GM12891 (cell line): ENCODE results near the gene FAM111A.

Source experiments
- DNase-seq: peaks from one replicate; pipeline ENCODE4 v3.0.0; 2011; ENCODE audit warnings: low spot score; ENCODE audit not compliant: insufficient read length
- FAIRE-seq: peaks from 2 replicates; lab custom pipeline; 2011; peaks lifted over from hg19 to GRCh38; lab: Jason Lieb, UNC
- PAX5 ChIP-seq: IDR thresholded peaks from 2 replicates; pipeline ENCODE4 v1.6.1; 2011; ENCODE audit warnings: low read length, moderate library complexity, mild to moderate bottlenecking; ENCODE audit not compliant: insufficient read depth, severe bottlenecking
- POLR2A ChIP-seq: IDR thresholded peaks from 2 replicates; pipeline ENCODE4 v1.6.1; 2011; ENCODE audit warnings: low read depth, low read length, control low read depth
- POLR2AphosphoS5 ChIP-seq: IDR thresholded peaks from 2 replicates; pipeline ENCODE4 v1.6.1; 2011; ENCODE audit warnings: low read depth, low read length, control low read depth
- POU2F2 ChIP-seq: IDR thresholded peaks from 2 replicates; pipeline ENCODE4 v1.6.1; 2011; ENCODE audit warnings: low read depth, mild to moderate bottlenecking, control low read depth, low read length, moderate library complexity
- SPI1 ChIP-seq: IDR thresholded peaks from 2 replicates; pipeline ENCODE4 v1.6.1; 2011; ENCODE audit warnings: low read depth, low read length, control low read depth
- TAF1 ChIP-seq: IDR thresholded peaks from 2 replicates; pipeline ENCODE4 v1.6.1; 2011; ENCODE audit warnings: low read depth, low read length, control low read depth

FAM111A gene

GRCh38 chr11:59179121-59179520, 36.5 kb downstream of the FAM111A start:
- DNase-seq: no peak
- no peak for FAIRE-seq

GRCh38 chr11:59180168-59180776, 37.6 kb downstream of the FAM111A start:
- no peak for DNase-seq
- TF ChIP-seq TAF1 (no peak), POLR2A (no peak), POU2F2 (no peak), PAX5 (no peak), POLR2AphosphoS5 (no peak), SPI1 (no peak)
- no peak for FAIRE-seq

More at GRCh38 chr11:59179121-59179520, 36.5 kb downstream of the FAM111A start:
- no peak for TF ChIP-seq PAX5
- no peak for TF ChIP-seq POLR2AphosphoS5
- no peak for TF ChIP-seq POU2F2
- TF ChIP-seq TAF1: no peak
- no peak for TF ChIP-seq POLR2A
- TF ChIP-seq SPI1: no peak

- FAIRE-seq (no peak), DNase-seq (no peak)
- no peak for TF ChIP-seq POLR2AphosphoS5
- no peak for TF ChIP-seq POU2F2
- no peak for TF ChIP-seq TAF1
- no peak for TF ChIP-seq PAX5
- TF ChIP-seq POLR2A: no peak
- TF ChIP-seq SPI1: no peak
These were observed 38.3 kb downstream of the FAM111A start for GRCh38 chr11:59180907-59181306.

GRCh38 chr11:59181746-59182456, 39.2 kb downstream of the FAM111A start:
- DNase-seq (no peak), FAIRE-seq (no peak)
- no peak for TF ChIP-seq POLR2A
- TF ChIP-seq POLR2AphosphoS5: no peak
- no peak for TF ChIP-seq SPI1

GRCh38 chr11:59182457-59183151, 39.9 kb downstream of the FAM111A start:
- DNase-seq: peak; percentile 49
- FAIRE-seq: no peak
- no peak for TF ChIP-seq POU2F2
- no peak for TF ChIP-seq TAF1
- TF ChIP-seq PAX5: no peak
- no peak for TF ChIP-seq SPI1
- no peak for TF ChIP-seq POLR2AphosphoS5
- no peak for TF ChIP-seq POLR2A

DNA sequence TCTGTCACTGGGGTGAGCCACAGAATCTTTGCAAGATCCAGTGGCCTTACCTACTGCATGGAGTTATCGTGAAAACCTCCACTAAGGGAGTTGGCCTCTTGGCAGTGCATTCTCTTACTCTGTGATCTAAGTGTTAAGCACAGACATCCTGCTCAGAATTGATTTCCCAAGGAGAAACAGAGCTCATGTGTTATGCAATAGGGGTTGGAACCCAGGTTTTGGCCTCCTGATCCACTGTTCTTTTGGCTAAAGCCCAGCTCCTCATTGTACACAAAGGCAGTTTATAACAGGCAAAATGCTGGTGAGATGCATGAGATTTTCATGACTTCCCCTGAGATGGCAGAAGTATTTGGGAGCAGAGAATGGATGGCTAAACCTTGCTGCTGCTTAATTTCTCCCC, 41.1 kb downstream of the FAM111A start:
- FAIRE-seq (no peak), DNase-seq (no peak)
- TF ChIP-seq POU2F2 (no peak), SPI1 (no peak), POLR2AphosphoS5 (no peak), POLR2A (no peak), TAF1 (no peak), PAX5 (no peak)

- DNase-seq (no peak), FAIRE-seq (no peak)
These were observed 42.2 kb downstream of the FAM111A start for GRCh38 chr11:59184691-59185339.

DNA sequence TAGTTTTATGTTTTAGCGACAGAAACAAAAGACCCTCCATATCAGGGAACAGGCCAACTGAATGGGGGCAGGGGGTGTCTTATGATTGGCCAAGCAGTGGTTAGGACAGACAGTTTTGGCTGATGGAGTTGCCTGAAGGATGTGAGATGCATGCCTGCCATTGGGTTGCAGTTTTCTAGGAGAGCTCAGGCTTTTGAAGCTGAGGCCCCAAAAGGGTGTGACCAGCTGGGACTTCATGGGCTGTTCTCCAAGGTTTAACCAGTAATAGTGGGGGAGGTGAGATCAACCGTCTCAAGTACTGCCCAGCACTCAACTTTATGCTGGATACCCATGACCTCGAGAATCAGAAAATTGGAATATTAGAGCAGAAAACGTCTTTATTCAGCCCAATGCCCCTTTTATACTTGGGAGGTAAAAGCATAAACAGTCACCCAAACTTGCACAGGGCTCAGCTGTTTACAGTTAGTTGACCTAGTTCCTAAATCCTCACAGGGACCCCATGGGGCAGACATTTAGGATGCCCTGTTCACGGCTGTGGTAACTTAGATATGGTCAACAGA, 42.8 kb downstream of the FAM111A start:
- DNase-seq: no peak
- FAIRE-seq: no peak
- no peak for TF ChIP-seq SPI1
- no peak for TF ChIP-seq POLR2A
- no peak for TF ChIP-seq POU2F2
- no peak for TF ChIP-seq TAF1
- TF ChIP-seq POLR2AphosphoS5: no peak
- TF ChIP-seq PAX5: no peak

More at GRCh38 chr11:59184691-59185339, 42.2 kb downstream of the FAM111A start:
- TF ChIP-seq TAF1 (no peak), PAX5 (no peak)

DNA sequence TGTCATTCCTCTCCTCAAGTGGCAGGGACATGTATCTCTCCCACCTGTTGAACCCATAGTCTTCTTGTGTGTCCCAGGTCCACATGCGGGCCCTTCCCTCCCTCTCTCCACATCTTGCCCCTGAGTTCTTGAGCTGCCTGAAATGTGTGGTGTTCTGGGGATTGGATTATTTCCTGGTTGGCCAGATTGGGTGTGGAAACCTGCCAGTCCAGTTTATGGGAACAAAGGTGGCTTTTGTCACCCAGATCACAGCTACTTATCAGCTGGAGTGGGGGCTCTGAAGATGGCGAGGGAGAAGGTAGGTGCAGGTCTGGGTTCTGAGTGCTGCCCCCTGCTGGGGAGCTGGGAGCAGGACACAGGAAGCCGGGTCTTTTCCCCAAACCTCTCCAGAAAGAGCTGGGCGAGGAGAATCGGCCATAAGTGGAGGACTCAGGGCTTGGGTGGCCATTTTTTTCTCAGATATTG, 43.5 kb downstream of the FAM111A start:
- DNase-seq: peak; percentile 60
- peak; percentile 55 for FAIRE-seq
- TF ChIP-seq PAX5: no peak
- TF ChIP-seq TAF1: no peak
- no peak for TF ChIP-seq POLR2AphosphoS5
- no peak for TF ChIP-seq POLR2A
- no peak for TF ChIP-seq POU2F2
